Erythroblast (primary cell): ENCODE results near the gene CSNK1G2.

ENCODE experiments used
- DNase-seq, 2 experiments: peaks; one replicate each; lab custom pipeline; 2025; lab: John Stamatoyannopoulos, UW
- GATA1 ChIP-seq: IDR thresholded peaks from 2 replicates; pipeline ENCODE4 v1.6.1; 2011; ENCODE audit warnings: low read depth, mild to moderate bottlenecking, control low read depth, low read length, moderate library complexity
- POLR2A ChIP-seq: IDR thresholded peaks from 2 replicates; pipeline ENCODE4 v1.6.1; 2011; ENCODE audit warnings: mild to moderate bottlenecking, low read length

Gene CSNK1G2

GRCh38 chr19:1941146-1942077 is at the start of gene CSNK1G2:
Gene CSNK1G2 (plus strand): TSS chr19:1941172. CDS start chr19:1969773, 28,601 bp downstream.
- TF ChIP-seq GATA1 (no peak), POLR2A (no peak)
- peak in 1 of 2 experiments; percentile 68 for DNase-seq

DNA sequence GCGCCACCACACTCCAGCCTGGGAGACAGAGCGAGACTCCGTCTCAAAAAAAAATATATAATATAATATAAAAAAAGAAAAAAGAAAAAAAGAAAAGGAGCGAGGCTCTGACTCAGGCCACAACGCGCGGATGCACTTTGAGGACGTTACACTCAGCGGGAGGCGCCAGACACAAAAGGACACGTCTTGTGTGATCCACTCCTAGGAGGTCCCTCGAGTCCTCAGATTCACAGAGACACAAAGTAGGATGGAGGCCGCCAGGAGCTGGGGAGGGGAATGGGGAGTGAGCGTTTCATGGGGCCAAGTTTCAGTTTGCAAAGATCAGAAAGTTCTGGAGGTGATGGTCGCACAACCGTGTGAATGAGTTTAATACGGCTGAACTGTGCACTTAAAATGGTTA is 47.2 kb upstream of the CSNK1G2 start:
- TF ChIP-seq GATA1: no peak
- no peak for TF ChIP-seq POLR2A
- DNase-seq: no peak

DNA sequence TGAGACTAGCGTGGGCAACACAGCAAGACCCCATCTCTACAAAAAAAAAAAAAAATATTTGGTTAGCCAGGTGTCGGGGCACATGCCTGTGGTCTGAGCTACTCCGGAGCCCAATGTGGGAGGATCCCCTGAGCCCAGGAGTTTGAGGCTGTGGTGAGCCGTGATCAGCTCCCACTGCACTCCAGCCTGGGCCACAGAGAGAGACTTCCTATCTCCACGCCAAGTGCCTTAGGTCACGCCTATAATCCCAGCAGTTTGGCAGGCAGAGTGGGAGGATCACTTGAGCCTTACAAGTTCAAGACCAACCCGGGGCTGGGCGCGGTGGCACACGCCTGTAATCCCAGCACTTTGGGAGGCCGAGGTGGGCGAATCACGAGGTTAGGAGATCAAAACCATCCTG is 44.5 kb upstream of the CSNK1G2 start:
- DNase-seq: no peak
- TF ChIP-seq GATA1 (no peak), POLR2A (no peak)

DNA sequence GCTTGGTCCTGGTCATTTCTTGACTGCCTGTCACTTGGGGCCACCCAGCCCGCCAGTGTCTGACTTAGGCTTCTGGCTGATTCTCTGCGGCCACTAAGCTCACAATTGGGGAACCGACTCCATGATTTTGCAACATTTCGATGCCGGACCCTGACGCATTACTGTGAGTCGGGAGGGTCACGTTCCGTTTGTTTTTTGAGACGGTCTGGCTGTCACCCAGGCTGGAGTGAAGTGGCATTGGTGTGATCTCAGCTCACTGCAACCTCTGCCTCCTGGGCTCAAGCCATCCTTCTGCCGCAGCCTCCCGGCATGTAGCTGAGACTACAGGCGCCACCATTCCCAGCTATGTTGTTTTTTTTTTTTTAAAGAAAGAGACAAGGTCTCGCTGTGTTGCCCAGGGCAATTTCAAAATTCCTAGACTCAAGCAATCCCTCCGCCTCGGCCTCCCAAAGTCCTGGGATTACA is 39.0 kb upstream of the CSNK1G2 start:
- no peak for DNase-seq
- no peak for TF ChIP-seq GATA1
- TF ChIP-seq POLR2A: no peak

GRCh38 chr19:1902923-1903322 is 38.0 kb upstream of the CSNK1G2 start:
- DNase-seq: no peak
- TF ChIP-seq POLR2A: no peak

DNA sequence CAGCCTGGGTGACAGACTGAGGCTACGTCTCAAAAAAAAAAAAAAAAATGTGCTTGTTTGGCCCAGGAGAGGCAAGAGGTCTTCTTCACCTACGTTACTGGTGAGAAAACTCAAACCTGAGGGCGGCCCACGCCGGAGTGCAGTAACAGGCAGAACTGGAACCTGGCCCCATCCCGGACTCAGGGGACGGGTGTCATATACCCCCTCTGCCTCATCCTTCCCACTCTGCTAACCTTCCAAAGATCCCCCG is 36.2 kb upstream of the CSNK1G2 start:
- no peak for DNase-seq
- no peak for TF ChIP-seq GATA1

DNA sequence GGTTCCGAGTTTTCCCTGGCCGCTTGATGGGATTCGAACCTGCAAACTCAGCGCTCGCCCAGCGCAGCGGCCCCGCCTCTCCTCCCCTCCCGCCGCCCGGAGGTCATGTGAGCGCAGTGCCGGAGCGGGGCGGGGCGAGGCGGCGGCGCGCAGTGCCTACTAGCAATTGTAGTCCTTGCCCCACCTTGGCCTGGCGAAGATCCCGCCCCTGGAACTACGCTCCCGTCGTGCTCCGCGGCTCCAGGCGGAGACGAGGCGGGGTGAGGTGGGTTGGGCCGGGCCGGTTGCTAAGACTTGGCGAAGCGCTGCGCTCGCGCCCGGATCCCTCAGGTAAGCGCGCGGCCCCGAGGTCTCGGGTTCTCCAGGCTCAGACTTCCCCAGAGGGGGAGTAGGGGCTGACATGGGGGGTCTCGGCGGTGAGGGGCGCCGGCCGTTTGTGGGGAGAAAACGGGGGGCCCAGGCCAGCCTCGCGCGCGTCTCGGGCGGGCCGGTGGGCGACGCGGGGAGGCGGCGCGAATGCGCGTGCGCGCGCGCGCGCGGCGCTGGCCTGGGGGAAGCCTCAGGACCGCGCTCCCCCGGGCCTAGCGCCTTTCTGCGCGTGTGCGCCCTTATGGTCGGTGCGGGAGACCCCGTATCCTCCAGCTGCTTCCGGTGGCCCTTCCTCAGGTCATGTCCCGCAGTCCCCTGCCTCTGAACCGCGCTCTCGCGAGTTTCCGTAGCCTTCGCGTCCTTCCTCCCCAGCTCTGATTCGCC is 35.7 kb upstream of the CSNK1G2 start, which contains the start of the genes ADAT3 and SCAMP4:
Gene ADAT3, plus strand, starts transcription at position 290 of the 753 bp plus-strand sequence. CDS start 6,649 bp downstream, outside the sequence.
Gene SCAMP4, plus strand, starts transcription at position 290 of the 753 bp plus-strand sequence. CDS start 9,621 bp downstream, outside the sequence.
- TF ChIP-seq POLR2A (peak; percentile 71), GATA1 (no peak)
- DNase-seq: peak; percentile 99

- no peak for DNase-seq
- TF ChIP-seq POLR2A: no peak
- no peak for TF ChIP-seq GATA1
These were observed 35.1 kb upstream of the CSNK1G2 start for GRCh38 chr19:1905863-1906375.

DNA sequence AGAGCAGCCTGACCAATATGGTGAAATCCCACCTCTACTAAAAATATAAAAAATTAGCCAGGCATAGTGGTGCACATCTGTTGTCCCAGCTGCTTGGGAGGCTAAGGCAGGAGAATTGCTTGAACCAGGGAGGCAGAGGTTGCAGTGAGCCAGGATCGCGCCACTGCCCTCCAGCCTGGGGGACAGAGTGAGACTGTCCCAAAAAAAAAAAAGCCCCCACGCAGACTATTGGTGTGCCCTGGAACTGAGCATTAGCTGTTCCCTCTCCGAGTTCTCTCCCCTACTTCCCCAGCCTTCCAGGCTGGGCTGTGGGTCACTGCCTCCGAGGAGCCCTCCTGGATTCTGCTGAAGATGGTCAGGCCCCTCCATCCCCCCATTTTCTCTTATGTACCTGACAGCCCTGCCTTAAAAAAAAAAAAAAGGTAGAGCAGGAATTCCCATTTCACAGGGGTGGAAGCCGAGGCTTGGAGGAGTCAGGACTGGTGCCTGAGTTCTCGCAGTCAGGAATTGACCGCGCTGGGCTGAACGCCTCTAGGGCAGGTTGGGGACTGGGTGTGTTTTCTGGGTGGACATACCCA is 33.9 kb upstream of the CSNK1G2 start:
- TF ChIP-seq POLR2A: no peak
- no peak for TF ChIP-seq GATA1
- DNase-seq: no peak

GRCh38 chr19:1907563-1908363 is 33.2 kb upstream of the CSNK1G2 start:
- no peak for TF ChIP-seq POLR2A
- TF ChIP-seq GATA1: no peak
- DNase-seq: peak in 1 of 2 experiments; percentile 23

DNA sequence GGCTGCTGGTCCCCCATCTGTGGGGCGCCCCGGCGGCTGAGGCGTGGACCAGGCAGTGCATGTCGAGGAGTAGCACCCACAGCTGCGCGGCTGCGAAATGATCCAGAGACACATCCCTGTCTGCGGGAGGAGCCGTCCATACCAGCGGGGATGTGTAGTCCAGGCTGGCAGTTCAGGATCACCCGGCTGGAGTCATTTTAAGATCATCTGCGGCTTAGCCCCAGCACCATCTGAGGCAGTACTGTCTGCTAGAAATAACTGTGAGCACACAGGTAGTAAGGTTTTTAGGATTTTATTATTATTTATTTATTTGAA is 32.7 kb upstream of the CSNK1G2 start:
- no peak for DNase-seq
- TF ChIP-seq GATA1 (no peak), POLR2A (no peak)

DNA sequence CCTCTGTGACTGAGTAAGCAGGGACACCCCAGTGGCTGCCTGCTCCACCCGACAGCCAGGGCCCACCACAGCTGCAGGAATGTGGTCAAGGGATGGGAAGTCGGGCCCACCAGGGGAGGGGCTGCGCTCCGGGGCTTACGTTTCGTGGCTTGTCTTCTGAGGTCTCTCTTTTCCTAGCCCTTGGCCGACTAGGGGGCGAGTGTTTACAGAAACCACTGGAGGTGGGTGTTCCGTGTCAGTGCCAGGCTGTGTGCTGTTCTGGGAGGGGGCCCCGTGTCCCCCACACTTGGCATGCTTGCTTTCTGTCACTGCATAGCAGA is 31.3 kb upstream of the CSNK1G2 start:
- no peak for TF ChIP-seq GATA1
- no peak for TF ChIP-seq POLR2A
- no peak for DNase-seq

GRCh38 chr19:1910177-1910576 is 30.8 kb upstream of the CSNK1G2 start:
- no peak for DNase-seq
- no peak for TF ChIP-seq POLR2A
- no peak for TF ChIP-seq GATA1

- no peak for TF ChIP-seq POLR2A
- TF ChIP-seq GATA1: no peak
- no peak for DNase-seq
These were observed 29.9 kb upstream of the CSNK1G2 start for GRCh38 chr19:1911098-1911497.
